Epithelial cell of esophagus (primary cell): Measurements from ENCODE around the gene TLX3.
"Not testable (repeated sequence)": the region's sequence is repeated elsewhere in the genome, so short reads cannot be mapped to it uniquely, and the experiment has no call there.

ENCODE experiments used
- DNase-seq: peaks from one replicate; pipeline ENCODE4 v3.0.0; 2010; ENCODE audit warnings: low read depth
- H3K4me3 ChIP-seq: 2 replicates; pipeline ENCODE4 v1.5.1; 2011; ENCODE audit warnings: mild to moderate bottlenecking, low read length, control low read depth
- TF ChIP-seq, protein P1 (sequence below): IDR thresholded peaks from 2 replicates; pipeline ENCODE4 v1.5.1; 2011; ENCODE audit warnings: low read depth, mild to moderate bottlenecking, low read length, control low read depth, inconsistent platforms; ENCODE audit not compliant: insufficient read depth; ENCODE audit errors: missing control alignments

Gene TLX3

DNA sequence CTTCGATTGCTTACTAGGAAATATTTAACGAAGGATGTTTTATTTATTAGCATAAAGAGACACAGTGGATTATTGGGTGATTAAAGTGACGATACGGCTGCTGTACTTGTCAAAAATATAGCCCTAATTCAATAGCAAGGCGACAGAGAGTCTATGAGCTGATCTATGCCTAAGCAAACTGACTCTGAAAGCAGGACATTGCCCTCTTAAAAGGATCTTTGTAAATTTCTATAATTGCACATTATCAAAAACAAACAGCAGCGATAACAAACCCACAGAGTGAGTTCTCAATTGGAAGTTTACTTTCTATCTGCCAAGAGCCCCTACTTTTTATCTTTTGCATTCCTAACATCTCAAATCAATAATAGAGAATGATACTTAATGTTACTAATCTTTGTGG, 31.4 kb downstream of the TLX3 start:
- DNase-seq = no peak
- TF ChIP-seq, protein P1, sequence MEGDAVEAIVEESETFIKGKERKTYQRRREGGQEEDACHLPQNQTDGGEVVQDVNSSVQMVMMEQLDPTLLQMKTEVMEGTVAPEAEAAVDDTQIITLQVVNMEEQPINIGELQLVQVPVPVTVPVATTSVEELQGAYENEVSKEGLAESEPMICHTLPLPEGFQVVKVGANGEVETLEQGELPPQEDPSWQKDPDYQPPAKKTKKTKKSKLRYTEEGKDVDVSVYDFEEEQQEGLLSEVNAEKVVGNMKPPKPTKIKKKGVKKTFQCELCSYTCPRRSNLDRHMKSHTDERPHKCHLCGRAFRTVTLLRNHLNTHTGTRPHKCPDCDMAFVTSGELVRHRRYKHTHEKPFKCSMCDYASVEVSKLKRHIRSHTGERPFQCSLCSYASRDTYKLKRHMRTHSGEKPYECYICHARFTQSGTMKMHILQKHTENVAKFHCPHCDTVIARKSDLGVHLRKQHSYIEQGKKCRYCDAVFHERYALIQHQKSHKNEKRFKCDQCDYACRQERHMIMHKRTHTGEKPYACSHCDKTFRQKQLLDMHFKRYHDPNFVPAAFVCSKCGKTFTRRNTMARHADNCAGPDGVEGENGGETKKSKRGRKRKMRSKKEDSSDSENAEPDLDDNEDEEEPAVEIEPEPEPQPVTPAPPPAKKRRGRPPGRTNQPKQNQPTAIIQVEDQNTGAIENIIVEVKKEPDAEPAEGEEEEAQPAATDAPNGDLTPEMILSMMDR = no peak
- H3K4me3 ChIP-seq = no peak overlapping the region

DNA sequence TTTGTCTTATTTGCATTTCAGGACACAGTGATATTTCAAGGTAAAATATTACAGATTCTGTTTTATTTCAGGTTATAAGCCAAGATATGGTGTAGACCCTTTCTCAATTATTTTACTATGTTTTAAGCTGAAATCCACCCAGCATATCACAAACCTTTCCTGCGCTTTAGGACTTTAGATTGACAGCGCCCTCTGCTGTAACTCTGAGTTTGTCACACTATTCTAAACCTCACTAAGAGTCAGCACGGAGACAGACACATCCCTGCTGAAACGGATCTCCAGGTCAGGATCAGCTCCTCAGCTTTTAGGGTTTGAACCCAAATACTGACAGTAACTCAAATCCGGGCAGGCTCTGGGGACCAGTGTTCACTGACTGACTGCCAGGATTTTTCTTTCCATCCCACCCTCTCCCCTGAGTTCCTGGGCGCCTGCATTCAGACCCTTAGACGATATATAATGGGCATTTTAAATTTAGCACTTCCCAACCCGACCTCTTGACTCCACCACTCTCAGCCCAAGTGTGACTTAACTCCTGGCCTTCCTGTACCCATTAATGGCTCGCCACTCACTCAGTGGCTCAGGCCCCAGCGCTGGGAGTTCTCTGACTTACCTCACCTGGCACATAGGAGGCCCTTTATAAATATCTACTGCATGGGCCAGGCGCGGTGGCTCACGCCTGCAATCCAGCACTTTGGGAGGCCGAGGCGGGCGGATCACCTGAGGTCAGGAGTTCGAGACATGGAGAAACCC, 33.5 kb downstream of the TLX3 start:
- DNase-seq = peak; percentile 66
- TF ChIP-seq, protein P1 = peak; percentile 80
- no peak overlapping the region for H3K4me3 ChIP-seq

DNA sequence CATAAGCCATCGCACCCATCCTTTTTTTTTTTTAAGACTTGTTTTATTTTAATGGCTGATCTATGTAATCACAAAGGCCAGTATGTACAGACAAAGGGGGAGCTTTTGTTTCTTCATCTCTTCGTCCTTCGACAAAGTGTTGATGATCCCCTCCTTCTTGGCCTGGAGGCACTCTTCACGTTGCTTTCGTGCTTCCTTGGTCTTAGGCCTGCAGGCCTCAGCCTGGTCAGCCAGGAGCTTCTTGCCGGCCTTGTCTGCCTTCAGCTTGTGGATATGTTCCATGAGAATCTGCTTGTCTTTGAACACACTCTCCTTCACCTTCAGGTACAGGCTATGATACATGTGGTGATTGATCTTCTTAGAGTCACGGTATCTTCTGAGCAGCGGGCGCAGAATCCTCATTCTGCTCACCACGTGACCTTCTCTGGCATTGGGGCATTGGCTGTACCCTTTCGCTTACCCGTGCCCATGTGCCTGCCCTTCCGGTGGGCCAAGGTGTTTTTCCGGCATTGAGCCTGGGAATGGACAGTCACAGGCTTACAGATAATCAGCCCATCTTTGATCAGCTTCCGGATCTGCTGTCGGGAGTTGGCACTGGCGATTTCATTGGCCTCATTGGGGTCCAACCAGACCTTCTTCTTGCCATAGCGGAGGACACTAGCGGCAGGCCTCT, 36.0 kb downstream of the TLX3 start:
- TF ChIP-seq, protein P1 = no peak
- DNase-seq = no peak
- no peak overlapping the region for H3K4me3 ChIP-seq

DNA sequence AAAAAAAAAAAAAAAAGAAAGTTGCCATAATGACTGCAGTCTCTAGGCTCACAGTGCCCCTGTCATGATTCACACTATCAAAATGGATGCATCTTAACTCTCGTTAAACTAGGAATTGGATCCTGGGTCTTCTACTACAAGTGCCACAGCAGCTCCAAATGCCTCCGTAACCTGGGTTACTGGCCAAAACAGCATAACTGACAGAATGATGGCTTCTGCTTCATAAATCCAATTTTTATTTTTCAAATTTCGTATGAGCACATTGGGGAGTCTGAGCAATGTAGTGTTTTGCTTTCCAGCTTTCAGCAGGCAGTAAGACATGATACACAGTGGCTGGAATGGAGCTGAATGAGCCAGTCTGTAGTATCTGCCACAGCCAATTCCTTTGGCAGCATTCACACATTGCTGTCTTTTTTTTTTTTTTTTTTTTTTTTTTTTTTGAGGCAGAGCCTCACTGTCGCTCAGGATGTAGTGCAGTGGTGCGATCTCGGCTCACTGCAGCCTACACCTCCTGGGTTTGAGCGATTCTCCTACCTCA, 42.6 kb downstream of the TLX3 start:
- no peak overlapping the region for H3K4me3 ChIP-seq
- no peak for DNase-seq
- TF ChIP-seq, protein P1 = no peak

GRCh38 chr5:171355302-171355724, 46.3 kb downstream of the TLX3 start:
- no peak for DNase-seq
- TF ChIP-seq, protein P1 = no peak
- no peak overlapping the region for H3K4me3 ChIP-seq

- H3K4me3 ChIP-seq = no peak overlapping the region
- no peak for DNase-seq
- TF ChIP-seq, protein P1 = no peak
Observed at GRCh38 chr5:171357843-171358242, 48.8 kb downstream of the TLX3 start.

- not testable (repeated sequence) for DNase-seq, H3K4me3 ChIP-seq
Observed at GRCh38 chr5:171361151-171361550, 52.1 kb downstream of the TLX3 start.
